Kidney (tissue), 14 donors: Measurements from ENCODE around the gene MVD. TPM values are rescaled to one million over a fixed set of nuclear protein-coding genes. Genes with fewer than 3 reads are reported as not detected.

ENCODE experiments used
- DNase-seq, 5 donors: peaks; one replicate each; pipeline ENCODE4 v3.0.0-alpha.2; 2013 to 2020
- FAIRE-seq: peaks from 2 replicates; lab custom pipeline; 2012; peaks lifted over from hg19 to GRCh38; lab: Jason Lieb, UNC
- H3K27ac ChIP-seq, 2 donors: one replicate each; pipeline ENCODE4 v1.7.0; 2013; ENCODE audit warnings: low read depth in 2 of 2, low read length in 2 of 2, inconsistent platforms in 1 of 2
- H3K27me3 ChIP-seq: one replicate; pipeline ENCODE4 v1.7.1; 2013; ENCODE audit warnings: low read length, inconsistent platforms; ENCODE audit not compliant: control insufficient read depth, insufficient read depth
- H3K36me3 ChIP-seq, 3 donors: one replicate each; pipeline versions ENCODE4 v1.7.0 to v1.7.1; 2013; ENCODE audit warnings: low read length in 3 of 3, control low read depth in 1 of 3, inconsistent platforms in 1 of 3; ENCODE audit not compliant: insufficient read depth in 3 of 3, control insufficient read depth in 2 of 3
- H3K4me1 ChIP-seq, 3 donors: one replicate each; pipeline versions ENCODE4 v1.7.0 to v1.7.1; 2013; ENCODE audit warnings: low read length in 3 of 3, inconsistent platforms in 1 of 3, low read depth in 1 of 3; ENCODE audit not compliant: control insufficient read depth in 2 of 3, insufficient read depth in 2 of 3
- H3K4me3 ChIP-seq, 3 donors: one replicate each; pipeline versions ENCODE4 v1.7.0 to v1.8.1; 2013; ENCODE audit warnings: low read length in 3 of 3, control low read depth in 1 of 3, inconsistent platforms in 1 of 3
- H3K9ac ChIP-seq, 3 donors: one replicate each; pipeline versions ENCODE4 v1.7.0 to v1.7.1; 2013; ENCODE audit warnings: low read length in 3 of 3, control low read depth in 1 of 3, inconsistent platforms in 1 of 3
- H3K9me3 ChIP-seq, 3 donors: one replicate each; pipeline versions ENCODE4 v1.7.0 to v1.7.1; 2013; ENCODE audit warnings: low read length in 3 of 3, control low read depth in 1 of 3, inconsistent platforms in 1 of 3; ENCODE audit not compliant: control insufficient read depth in 2 of 3, insufficient read depth in 1 of 3
- CTCF ChIP-seq: IDR thresholded peaks from 3 replicates; pipeline ENCODE4 v1.5.1; 2012; ENCODE audit warnings: mild to moderate bottlenecking, moderate library complexity, borderline replicate concordance; ENCODE audit not compliant: insufficient read depth; ENCODE audit errors: extremely low read depth
- intact Hi-C: fragments of 100-400 bp; cut with DNase I; formaldehyde crosslinking; loops from one replicate; pipeline ENCODE4 v1.11.1; 2022
- polyA plus RNA-seq: library from polyadenylated mRNA; stranded (reverse); fragments of 350-450 nt; fragmentation: Illumina TruSeq; extraction: RNeasy Lipid Tissue Mini Kit (QIAGEN cat#74804); gene quantifications from one replicate; pipeline ENCODE4 v1.2.3, GENCODE V29; 2014; ENCODE audit warnings: low read depth, low replicate concordance; ENCODE audit not compliant: insufficient read depth
- total RNA-seq: library from RNA; stranded (reverse); fragmentation: NEBNext Ultra II Directional; extraction: Animal tissue kit (Norgen Biotek cat#: 25700); gene quantifications from one replicate; pipeline ENCODE4 v1.2.1, GENCODE V29; 2021
- donor health status: control.
- donor health status: control.
- donor health status: control.
- donor health status: control.
- donor health status: control.
- donor health status: DM: yes; HTN: yes; CAD: no.
- donor health status: Normal renal cell carcinoma (clear cell type).

Gene MVD
- total and polyA plus RNA-seq, 2 donors from 2014 or later, result 35.4 to 48.9 TPM

GRCh38 chr16:88624481-88624880 lies 38.4 kb downstream of the MVD start:
- Histone ChIP-seq H3K4me1 (no peaks in the 10 kb centered on the region), H3K4me3 (no peak overlapping the region), H3K36me3 (peaks cover 0 to 40% (median 15%) of the 10 kb centered on the region in 3 donors), H3K9ac (no peak overlapping the region), H3K27ac (no peak overlapping the region), H3K9me3 (no peaks in the 10 kb centered on the region), H3K27me3 (no peaks in the 10 kb centered on the region)
- intact Hi-C loops, result no loop called here
- FAIRE-seq (no peak), DNase-seq (no peak)
- no peak for TF ChIP-seq CTCF

- Histone ChIP-seq H3K9ac (no peak overlapping the region), H3K9me3 (no peaks in the 10 kb centered on the region), H3K4me3 (no peak overlapping the region), H3K4me1 (no peaks in the 10 kb centered on the region), H3K27me3 (no peaks in the 10 kb centered on the region), H3K36me3 (peaks cover 0 to 40% (median 15%) of the 10 kb centered on the region in 3 donors), H3K27ac (no peak overlapping the region)
- intact Hi-C loops, result no loop called here
- TF ChIP-seq CTCF, result no peak
- no peak for FAIRE-seq
- DNase-seq, result no peak
Observed at GRCh38 chr16:88623858-88624257, 39.0 kb downstream of the MVD start.

GRCh38 chr16:88622866-88623265 lies 40.0 kb downstream of the MVD start:
- peaks cover 0 to 40% (median 15%) of the 10 kb centered on the region in 3 donors for H3K36me3 ChIP-seq

More at GRCh38 chr16:88622866-88623265, 40.0 kb downstream of the MVD start:
- Histone ChIP-seq H3K27me3 (no peaks in the 10 kb centered on the region), H3K27ac (no peak overlapping the region), H3K4me1 (no peaks in the 10 kb centered on the region), H3K4me3 (no peak overlapping the region), H3K9ac (no peak overlapping the region), H3K9me3 (no peaks in the 10 kb centered on the region)
- intact Hi-C loops, result no loop called here
- no peak for FAIRE-seq
- no peak for TF ChIP-seq CTCF
- DNase-seq, result no peak
